GM18507 (cell line): ENCODE data around the gene TTLL10.

ENCODE experiments used
- DNase-seq: peaks from one replicate; pipeline ENCODE4 v3.0.0; 2011; ENCODE audit warnings: low read depth; ENCODE audit not compliant: insufficient read length; ENCODE audit errors: extremely low spot score
- FAIRE-seq: peaks from 2 replicates; lab custom pipeline; 2011; peaks lifted over from hg19 to GRCh38; lab: Jason Lieb, UNC

TTLL10 gene

DNA sequence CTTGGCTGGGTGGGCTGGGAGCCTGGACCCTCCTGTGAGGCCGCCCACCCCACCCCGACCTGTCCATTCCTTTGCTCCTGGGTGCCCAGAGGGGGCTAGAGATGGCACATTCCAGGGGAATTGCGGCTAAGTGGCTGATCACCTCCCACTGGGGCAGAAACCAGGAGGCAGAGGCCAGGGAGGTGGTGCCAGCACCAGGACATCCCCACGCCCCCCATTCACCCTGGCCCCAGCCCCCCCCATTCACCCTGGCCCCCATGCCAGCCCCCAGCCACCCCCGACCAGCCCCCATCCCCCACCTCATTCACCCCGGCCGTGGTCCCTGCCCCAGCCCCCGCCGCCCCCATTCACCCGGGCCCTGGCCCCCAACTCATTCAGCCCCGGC, 66.7 kb downstream of the TTLL10 start:
- DNase-seq (no peak), FAIRE-seq (no peak)

DNA sequence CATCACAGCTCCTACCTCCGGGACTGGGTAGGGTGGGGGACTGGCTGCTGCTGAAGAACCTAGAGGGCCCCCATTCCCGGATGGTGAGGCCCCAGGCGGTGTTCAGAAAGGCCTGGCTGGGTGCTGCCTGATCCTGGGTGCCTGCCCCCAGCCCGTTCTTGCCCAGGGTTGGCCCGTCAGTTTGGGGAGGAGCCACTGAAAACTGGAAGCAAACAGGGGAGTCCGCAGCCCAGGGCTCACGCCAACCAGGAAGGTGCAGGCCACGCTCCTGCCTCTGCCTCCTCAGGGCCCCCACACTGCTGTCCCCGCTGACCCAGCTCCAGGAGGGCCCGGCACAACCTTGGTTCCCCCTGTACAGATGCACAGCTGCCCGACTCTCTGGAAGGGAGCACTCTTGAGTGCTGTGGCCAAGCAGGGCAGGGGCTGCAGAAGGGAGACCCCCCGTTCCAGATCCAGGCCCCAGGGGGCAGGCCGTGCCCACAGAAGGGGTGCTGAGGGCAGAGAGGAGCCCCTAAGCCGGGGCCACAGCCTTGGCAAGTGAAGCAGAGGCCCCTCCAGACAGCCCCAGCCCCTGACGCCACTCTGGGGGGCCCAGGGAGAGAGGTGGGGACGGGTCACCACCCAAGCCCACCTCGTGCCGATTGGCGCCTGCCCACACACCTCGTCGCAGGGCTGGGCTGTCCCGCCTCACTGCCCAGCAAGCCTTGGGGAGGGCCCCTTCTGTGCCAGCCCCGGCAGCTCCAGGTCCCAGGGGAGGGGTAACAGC, 67.3 kb downstream of the TTLL10 start:
- no peak for DNase-seq
- FAIRE-seq, result no peak

DNA sequence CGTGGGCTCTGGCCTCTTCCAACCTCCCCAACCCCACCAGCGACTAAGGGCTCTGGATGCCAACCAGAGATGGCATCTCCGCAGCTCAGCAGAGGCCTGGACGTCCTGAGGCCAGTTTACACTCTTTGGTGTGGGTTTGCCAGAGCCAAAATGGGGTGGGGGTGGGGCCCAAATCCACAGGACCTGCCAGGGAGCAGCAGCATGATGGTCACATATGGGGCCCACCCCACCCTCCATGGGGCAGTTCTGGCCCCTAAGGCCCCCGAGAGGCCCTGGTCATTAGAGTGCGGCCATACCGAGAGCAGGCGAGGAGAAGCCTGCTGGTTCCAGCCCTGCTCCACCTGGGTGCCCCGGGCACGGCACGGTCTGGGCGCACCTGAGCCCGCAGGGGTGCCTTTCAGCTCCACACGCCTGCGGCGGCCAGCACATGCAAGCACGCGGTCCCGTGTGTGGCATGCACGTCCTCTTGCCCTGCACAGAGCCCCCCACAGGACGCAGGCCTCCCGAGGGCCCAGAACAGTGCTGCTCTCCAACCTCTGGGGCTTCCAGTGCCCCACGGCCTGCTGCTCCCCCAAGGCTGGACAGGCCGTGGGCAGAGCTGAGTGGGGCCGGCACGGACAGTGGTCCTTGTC, 68.0 kb downstream of the TTLL10 start:
- no peak for FAIRE-seq
- DNase-seq, result no peak

DNA sequence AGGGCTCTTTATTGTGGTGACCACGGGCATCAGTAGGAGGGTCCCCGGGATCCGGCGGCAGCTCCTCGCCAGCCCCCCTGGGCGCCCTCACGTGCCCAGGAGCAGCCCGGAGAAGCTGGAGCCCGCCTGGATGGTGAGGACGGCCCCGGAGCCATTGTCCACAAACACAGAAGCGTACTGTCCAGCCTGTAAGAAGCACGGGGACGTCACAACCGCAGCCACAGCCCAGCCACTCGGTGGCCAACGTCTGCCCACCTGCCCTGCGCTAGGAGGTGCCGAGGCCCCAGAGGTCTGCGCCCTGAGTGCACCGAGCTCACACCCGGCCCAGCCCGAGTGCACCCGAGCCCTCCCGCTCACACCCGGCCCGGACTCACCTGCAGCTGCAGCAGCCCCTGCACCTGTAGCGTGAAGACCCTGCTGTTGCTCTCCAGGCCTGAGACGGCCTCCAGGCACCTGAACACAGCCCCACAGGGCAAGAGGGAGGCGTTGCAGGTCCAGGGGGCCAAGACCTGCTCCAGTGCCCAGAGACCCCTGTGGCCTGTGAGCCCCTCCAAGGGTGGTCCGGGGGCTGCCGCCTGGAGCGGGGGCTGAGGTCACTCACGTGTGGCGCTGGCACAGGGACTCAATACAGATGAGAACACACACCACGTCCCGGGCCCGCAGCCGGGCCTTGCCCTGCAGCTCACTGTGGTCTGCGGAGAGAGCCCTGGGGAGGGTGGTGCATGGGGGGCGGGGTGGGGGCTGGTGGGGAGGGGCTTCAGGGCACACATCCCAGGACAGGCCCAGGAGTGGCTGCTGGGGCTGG, 69.0 kb downstream of the TTLL10 start:
- DNase-seq (no peak), FAIRE-seq (no peak)

GRCh38 chr1:1243266-1243660, 69.6 kb downstream of the TTLL10 start:
- FAIRE-seq, result no peak

DNA sequence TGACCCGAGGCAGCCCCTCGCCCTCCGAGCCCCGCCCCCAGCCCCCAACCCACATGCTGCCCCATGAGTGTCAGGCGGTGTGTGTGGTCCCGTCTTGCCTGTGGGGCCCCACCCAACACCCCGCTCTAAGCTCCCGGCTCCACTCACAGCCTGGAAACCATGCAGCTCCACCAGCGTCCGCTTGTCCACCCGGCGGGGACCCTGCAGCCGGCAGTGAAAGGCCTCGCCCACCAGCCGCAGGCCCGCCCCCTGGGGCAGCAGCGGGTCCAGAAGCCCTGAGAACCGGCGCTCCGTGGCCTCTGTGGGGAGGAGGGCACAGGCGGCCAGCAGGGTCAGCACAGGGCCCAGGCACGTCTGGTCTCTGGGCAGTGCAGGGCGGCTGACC, 70.1 kb downstream of the TTLL10 start:
- DNase-seq (no peak), FAIRE-seq (no peak)

More at GRCh38 chr1:1243266-1243660, 69.6 kb downstream of the TTLL10 start:
- DNase-seq, result no peak

GRCh38 chr1:1244192-1244811, 70.6 kb downstream of the TTLL10 start:
- FAIRE-seq (no peak), DNase-seq (no peak)

- FAIRE-seq (no peak), DNase-seq (no peak)
Observed at GRCh38 chr1:1245178-1245816, 71.6 kb downstream of the TTLL10 start.

DNA sequence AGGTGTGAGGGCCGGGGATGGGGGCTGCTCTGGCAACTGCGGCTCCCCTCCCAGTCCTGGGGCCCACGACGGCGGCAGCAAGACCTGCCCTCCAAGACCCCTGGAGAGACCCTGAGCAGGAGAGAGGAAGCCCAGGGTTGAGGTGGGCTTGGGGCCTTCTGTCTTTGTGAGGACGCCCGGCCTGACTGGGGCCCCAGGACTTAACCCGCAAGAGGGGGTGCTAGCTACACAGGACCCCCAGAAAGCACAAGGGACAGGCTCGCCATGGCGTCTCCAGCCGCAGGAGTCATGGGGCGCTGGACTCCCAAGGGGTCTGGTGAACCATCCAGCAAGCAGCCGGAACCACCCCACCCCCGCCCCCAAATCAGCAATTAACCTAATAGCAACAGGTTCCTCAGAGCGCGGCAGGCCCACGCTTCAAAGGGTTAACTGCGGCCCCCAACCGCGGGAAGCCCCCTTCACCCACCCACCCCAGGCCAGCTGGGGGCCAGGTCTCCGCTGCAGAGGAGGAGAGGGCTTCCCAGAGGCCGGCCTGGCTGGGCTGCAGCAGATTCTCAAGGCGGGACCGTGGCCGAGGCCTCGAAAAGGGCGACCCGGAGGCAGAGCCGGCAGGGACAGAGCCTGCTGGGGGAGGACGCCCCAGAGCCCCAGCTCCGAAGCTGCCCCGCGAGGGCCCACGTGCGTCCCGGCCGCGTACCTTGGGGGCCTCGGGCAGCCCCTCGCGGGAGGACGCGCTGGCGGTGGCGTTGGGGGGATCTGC, 72.3 kb downstream of the TTLL10 start:
- FAIRE-seq, result no peak

DNA sequence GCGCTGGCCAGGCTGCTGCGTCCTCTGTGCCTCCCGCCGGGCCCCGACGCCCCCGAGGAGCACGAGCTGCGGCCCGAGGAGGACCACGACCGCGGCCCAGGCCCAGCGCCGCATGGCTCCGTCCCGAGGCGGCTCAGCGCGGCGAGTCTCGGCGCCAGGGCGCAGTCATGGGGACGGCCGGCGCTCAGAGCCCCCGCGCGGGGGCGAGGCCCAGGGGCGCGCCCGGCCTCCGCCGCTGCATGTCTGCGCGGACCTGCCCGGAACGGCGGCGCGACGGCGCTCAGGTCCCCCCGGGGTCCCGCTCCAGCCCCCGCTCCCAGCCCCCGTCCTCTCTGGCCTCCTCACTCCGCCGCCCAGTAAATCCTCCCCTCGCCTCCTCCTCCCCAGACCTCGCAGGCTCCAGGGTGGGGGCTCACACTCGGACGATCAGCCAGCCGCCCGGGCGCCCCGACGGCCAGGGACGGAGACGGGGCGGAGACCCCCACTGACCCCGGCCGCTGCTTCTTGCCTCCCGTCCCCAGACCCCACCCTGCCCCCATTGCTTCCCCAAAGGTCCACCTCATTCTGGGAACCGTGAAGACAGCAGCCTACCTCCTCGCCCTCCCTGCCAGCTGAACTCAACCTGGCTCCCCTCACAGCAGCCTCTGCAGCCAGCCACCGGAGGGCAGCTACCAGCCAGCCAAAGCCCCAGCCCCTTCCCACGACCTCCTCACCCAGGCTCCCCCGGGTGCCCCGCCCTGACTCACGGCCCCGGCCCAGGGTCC, 73.1 kb downstream of the TTLL10 start, which contains the start of gene C1QTNF12:
Gene C1QTNF12, minus strand, starts transcription at position 146 of the 764 bp plus-strand sequence. Its CDS starts 32 bp downstream, at position 114.
- FAIRE-seq (no peak), DNase-seq (no peak)

More for the DNA sequence above, 72.3 kb downstream of the TTLL10 start:
- no peak for DNase-seq

GRCh38 chr1:1247341-1247913, 73.7 kb downstream of the TTLL10 start:
- no peak for DNase-seq
- no peak for FAIRE-seq
